HPDE6-E6E7 (cell line): ENCODE results near the gene RMC1.
"Not testable (repeated sequence)": the region's sequence is repeated elsewhere in the genome, so short reads cannot be mapped to it uniquely, and the experiment has no call there.

ENCODE experiments used
- DNase-seq: peaks from one replicate; pipeline ENCODE4 v3.0.0; 2011; ENCODE audit warnings: missing footprints; ENCODE audit errors: extremely low spot score

The RMC1 gene

DNA sequence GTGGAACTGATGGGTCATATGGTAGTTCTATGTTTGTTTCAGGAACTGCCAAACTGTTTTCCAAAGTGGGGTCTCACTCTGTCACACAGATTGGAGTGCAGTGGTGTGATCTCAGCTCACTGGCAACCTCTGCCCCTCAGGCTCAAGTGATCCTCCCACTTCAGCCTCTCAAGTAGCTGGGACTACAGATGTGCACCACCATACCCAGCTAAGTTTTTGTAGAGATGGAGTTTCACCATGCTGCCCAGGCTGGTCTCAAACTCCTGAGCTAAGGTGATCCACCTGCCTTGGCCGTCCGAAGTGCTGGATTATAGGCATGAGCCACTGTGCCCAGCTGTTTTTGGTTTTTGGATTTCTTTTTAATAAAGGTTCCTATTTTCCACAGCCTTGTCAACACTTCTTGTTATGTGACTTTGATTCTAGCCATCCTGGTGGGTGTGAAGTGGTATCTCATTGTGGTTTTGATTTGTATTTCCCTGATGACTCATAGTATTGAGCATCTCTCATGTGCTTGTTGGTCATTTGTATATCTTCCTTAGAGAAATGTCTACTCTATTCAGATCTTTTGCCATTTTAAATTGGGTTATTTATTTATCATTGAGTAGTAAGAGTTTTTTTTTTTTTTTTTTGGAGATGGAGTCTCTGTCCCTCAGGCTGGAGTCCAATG lies 60.2 kb downstream of the RMC1 start:
- no peak for DNase-seq

DNA sequence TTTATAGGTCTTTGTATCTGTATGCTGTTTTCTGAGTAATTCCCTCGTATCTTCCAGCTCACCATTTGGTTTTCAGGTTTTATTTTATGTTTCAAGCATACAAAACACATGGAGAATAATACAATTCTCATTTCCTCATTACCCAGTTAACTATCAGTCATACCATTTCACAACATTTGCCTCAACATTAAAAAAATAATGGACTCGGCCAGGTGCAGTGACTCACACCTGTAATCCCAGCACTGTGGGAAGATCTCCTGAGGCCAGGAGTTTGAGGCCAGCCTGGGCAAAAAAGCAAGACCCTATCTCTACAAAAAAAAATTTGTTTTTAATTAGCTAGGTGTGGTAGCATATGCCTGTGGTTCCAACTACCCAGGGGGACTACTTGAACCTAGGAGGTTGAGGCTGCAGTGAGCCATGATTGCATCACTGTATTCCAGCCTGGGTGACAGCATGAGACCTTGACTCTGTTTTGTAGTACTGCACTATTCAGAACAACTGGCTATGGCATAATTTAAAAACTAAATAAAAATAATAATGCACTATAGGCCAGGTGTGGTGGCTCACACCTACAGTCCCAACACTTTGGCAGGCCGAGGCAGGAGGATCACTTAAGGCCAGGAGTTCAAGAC lies 62.7 kb downstream of the RMC1 start:
- DNase-seq, result no peak

DNA sequence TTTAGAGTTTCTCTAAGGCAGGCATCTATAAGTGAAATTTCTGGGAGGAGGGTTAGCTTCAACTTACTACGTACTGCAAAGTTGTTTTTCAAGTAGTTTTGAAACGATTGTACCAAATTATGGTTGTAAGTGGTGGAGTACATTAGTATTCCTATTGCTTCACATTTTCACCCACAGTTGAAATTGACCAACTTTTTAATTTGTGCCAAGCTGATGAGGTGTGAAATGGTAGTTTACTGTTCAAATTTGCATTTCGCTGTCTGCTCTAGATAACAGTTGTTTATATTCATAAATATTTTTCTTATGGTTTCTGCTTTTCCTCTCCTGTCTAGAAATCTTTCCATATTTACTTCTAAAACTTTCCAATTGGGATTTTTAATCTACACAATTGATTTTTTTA lies 64.4 kb downstream of the RMC1 start:
- no peak for DNase-seq

DNA sequence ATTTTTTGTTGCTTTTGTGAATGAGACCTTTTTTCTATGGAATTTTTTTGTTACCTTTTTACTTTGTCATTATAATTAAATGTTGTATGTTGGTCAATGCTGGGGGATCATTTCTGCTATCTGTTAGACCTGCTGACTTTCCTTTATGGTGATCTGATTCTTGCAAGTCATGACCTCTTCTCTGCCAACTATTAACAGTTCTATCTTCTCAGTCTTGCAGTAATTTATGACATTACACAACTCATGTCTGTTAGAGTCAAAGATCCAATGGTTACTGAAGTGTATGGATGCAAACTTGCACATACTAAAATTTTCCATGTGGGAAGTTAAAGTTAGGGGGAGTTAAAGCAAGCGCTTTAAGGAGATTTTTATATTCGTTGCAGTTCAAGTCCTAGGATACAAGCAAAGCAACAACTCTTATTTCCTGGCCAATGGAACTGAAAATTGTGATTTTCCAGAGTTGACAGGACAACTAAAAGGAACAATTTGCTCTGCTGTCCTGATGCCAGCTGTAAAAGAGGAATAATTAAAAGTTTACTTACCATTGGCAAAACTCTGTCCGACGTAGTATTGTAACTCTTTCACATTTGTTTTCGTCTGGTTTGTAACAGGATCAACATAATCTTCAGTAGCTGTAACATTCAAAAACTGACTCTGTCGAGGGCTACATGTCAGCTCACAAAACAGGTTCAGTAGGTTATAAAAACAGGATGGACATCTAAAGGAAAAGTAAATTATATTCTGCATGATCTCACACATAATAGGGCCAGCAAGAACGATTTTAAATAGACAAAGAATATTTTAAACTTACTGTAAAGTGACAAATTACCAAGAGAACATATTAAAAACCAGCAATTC lies 65.2 kb downstream of the RMC1 start:
- DNase-seq, result no peak

DNA sequence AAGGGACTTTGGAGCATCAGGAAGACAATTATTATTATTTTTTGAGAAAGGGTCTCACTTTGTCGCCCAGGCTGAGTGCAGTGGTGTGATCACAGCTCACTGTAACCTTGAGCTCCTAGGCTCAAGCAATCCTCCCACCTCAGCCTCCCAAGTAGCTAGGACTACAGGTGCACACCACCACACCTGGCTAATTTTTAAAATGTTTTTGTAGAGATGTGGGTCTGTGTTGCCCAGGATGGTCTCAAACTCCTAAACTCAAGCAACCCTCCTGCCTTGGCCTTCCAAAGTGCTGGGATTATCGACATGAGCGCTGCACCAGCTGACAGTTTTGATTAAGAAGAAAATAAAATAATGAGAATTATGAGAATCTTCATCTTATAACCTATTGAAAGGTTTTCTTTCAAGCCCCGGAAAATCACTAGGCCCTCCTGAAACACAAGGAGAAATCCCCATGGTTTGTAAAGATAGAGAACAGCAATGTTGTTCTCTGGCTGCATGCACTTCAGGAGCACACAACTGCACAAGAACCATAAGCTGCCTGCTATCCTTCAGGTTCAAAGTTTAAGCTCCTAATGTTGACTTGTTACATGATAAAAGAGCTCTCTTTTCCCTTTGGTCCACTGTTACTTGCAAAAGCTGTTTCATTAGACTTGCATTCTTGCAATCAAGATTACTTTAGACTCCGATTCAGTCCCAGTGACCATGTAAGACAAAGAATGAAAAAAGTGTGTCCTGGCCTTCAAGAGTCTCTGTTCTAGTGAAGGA lies 66.2 kb downstream of the RMC1 start:
- no peak for DNase-seq

DNA sequence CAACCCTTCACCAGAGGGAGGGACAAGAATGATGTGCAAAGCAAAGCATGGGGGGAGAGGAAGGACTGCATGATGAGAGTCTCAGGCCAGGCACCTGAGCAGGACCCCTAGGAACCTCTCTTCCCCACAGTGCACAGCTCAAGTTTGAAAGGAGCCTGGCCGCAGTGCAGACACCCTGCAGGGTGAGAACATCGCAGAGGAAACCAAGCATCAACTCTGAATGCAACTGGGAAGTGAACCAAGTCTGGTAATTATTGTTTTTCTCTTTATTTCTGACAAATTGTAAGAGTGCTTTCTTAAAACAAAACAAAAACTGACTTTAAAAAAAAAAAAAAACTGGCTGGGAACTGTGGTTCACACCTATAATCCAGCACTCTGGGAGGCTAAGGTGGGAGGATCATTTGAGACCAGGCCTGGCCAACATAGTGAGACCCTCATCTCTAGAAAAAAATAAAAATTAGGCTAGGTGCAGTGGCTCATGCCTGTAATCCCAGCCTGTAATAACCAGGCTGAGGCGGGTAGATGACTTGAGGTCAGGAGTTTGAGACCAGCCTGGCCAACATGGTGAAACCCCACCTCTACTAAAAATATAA lies 67.7 kb downstream of the RMC1 start:
- DNase-seq, result no peak

DNA sequence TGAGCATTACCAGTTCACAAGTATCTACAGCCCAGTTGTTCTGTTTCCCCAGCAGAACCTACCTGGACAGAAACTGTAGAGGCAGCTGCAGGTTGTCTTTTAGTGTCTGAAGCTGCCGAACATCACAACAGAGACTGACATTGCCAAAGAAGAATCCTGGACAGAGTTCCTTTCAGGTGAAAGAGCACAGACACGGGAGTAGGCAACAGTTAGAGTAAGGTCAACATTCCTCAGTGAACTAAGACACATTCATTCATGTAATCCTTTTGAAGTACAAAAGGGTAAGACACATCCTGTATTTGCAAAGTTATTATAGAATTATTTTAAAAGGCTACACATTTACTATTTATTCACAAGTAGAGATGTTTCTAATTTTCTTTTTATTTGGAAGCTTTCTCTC lies 68.7 kb downstream of the RMC1 start:
- DNase-seq, result no peak

DNA sequence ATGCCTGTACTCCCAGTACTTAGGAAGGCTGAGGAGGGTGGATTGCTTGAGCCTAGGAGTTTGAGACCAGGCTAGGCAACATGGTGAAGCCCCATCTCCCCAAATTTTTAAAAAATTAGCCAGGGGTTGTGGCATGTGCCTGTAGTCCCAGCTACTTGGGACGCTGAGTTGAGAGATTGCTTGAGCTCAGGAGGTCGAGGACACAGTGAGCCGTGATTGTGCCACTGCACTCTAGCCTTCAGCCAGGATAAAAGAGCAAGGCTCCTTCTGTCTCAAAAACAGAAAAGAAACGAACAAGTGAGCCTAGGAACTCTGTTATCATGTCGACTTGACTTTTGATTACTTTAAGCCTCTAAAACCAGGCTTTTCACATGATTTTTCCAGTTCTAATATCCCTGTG lies 69.3 kb downstream of the RMC1 start:
- no peak for DNase-seq

DNA sequence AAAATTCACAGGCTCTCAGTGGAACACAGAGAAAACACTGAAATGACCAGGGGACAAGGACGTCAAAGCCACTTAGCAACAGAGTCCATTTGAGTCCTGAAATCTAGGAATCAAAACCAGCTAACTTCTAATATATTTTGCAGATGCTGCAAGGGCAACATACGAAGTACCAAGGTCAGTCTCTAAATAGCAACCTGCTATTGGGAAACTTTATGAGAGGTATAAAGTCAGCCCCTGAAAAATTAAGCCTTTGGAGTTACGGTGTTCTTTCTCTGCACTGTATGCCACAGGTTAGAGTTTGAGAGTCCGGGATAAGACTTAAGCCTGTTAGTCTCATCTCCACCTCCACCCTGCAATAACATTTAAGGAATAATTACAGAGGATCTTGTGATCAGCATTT lies 69.7 kb downstream of the RMC1 start:
- DNase-seq, result no peak

DNA sequence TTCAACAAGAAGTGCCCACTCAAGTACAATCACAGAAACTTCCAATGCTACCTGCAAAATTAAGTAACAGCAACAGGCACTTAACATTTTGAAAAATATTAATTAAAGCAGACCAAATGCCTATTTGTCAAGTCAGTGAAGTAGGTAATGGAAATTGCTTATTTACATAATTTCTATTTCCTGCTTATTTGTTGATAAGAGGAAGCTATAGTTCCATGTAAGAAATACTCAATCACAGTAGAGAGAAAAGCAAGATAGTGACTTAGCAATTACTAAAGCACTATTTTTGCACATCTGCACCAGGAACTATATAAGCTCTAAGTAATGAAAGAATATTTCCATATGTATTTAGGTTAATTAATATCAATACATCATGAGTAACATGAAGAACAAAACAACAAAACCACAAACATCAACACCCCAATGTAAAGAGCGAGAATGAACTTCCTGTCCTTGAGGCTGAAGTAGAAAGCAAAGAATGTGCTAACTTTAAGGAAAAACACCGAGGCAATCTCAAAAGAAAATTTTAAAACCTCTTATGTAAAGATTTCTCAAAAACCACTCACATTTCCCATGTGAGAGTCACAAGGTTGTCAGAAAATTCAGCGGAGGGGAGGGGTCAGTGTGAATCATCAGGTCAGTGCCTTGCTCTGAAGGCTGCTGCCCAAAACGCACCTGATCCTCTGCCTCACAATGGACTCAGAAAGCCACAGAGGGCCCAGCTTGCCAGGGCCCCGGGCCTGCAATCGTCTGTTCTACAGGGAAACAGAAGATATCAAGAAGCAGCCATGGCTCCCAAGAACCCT lies 70.5 kb downstream of the RMC1 start:
- peak; percentile 58 for DNase-seq

DNA sequence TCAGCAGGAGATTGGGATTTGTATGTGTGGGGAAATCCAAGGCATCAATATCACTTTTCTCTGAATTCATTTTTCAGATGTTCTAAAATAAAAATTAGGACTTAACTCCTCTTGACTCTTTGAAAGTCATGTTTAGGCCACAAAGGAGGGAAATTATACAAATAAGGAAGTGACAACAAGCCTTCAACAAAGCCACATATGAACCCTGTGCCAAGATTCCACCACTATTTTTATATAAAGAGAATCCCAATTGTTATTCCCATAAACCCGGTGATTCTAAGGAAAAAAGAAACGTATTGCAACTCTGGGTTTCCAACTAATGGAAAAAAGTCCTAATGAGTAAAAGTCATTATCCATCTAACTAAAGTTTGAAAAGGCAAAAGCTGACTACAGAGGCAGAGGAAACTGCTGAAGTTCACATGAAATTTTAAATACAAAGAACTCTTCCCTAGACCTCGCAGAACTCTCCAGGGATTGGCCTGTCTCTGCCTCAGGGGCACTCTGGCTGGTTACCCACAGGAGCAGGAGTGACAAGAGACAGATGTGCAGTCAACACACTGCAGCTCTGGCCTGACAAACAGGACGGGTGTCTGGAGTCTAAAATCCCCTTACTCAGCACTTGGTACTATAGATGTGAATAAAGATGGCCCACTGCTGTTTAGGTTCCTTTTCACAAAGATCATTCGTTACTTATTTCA lies 71.4 kb downstream of the RMC1 start:
- DNase-seq, result no peak

DNA sequence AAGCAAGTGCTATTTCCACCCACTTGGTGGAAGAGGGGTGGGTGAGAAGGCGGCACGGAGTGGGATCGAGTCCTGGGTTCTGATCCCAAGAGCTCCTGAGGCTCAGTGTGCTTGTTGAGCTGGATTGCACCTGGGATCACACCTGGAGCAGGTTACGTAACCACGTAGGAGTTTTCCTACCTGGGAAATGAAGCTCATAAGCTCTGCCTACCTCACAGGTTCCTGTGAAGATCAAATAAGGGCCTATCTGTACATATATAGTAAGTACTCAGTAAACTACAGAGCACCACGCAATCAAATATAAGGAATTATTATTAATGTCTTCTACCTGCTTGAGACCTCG lies 72.0 kb downstream of the RMC1 start:
- DNase-seq, result no peak

DNA sequence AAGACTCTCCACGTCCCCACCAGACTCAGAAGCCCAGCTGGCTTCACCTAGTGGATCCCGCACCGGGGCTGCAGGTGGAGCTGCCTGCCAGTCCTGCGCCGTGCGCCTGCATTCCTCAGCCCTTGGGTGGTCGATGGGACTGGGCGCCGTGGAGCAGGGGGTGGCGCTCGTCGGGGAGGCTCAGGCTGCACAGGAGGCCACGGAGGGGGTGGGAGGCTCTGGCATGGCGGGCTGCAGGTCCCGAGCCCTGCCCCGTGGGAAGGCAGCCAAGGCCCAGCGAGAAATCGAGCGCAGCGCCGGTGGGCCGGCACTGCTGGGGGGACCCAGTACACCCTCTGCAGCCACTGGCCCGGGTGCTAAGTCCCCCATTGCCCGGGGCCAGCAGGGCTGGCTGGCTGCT lies 74.2 kb downstream of the RMC1 start:
- DNase-seq, result not testable (repeated sequence)

DNA sequence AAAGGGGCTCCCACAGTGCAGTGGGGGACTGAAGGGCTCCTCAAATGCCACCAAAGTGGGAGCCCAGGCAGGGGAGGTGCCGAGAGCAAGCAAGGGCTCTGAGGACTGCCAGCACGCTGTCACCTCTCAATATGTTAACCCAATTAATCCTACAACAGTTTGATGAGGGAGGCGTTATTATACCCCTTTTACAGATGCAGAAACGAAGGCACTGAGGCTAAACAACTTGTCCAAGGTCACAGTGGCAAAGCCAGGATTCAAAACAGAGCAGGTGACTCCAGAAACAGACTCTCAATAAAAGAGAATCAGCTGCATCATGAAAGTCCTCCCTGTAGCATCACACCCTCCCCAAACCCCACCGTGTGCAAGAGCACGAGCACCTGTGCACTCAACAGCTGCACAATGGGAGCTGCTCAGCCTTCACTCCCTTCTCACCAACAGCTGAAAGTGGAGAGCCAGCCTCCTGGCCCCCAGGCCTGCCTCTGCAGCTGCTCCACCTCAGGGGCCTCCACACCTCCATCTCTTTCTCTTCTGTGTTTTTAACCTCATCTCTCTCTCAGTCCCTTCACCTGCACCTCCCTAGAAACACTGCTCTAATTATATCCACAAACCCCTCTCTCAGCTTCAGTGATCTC lies 74.9 kb downstream of the RMC1 start:
- no peak for DNase-seq

DNA sequence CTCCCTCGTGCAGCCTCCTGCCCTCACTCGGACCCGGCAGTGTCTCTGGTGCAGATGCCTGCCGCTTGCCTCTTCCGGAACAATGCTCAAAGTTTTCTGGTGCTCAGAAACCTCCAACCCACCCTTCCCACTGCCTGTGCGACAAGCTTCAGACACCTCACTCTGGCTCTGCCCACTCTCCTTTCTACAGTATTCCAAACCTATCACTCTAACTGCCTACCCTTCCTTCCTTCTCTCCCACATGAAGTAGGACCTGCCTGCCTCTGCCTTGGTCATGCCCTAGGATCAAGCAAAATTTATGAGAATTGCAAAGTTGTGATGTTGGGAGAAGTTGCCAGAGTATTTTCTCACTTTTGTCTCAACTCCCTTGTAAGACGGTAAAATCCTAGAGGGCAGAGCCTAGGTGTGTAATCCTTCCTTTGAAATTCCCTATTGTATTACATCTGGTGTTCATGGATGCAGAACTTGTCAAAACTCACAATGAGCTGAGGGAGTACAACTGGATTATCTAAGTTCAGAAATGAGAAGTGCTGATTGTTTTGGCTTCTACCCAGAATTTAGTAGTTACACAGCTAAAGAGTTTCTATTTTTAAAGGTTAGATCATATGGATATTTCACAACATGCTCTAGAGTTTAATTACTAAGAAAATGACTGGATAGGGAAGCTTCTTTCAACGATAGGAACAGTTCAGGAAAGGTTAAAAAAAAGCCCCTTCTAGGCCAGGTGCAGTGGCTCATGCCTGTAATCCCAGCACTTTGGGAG lies 75.8 kb downstream of the RMC1 start:
- no peak for DNase-seq

DNA sequence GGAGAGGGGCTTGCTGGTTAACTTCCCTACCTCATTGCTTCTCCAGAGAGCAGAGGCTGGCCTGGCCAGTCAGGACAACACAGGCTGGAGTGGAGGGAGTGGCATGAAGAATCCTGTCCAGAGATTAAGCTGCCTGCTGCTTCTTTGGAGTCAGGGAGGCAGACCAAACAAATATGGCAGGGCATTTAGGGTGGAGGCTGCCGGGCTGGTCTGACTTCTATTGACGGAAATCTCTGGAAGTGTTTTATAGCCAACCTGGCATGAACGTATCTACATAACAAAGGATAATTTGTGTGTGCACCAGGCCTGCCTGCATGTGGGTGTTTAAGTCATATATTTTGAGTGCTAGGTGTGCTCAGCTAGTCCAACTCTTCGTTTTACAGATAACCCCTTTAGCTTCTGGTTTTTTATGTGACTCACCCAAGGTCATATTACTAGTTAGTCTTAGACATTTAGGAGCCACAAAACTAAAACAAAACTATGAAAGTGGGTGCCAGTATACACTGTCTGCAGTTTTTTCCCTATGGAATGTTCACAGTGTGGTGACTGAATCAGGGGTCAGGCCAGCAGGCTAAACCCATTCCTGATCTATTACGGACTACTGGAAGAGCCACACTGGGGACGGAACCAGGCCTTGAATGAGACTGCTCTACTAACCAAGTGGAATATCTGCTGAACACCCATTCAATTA lies 77.5 kb downstream of the RMC1 start:
- DNase-seq, result no peak
